ENCODE measurements around the gene POTEF.
"Not testable (repeated sequence)": the region's sequence is repeated elsewhere in the genome, so short reads cannot be mapped to it uniquely, and the experiment has no call there.

The POTEF gene

DNA sequence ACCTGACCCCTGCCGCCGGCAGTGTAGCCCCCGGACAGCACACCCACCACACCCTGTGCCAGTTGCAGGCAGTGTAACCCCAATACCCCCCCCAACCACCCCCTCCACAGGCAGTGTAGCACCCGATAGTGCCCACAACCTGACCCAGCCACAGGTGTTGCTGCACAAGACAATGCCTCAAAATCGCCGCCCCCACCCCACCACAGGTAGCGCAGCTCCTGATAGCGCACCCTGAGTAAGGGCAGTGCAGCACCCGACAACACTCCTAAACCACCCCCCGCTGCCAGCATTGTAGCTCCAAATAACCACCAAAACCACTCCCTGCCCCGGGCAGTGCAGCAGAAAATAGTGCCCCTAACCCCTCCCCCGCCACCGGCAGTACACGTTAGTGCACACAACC lies 558 bp downstream of the POTEF start:
- not testable (repeated sequence) for DNase-seq (ENCODE audit: low read depth)

DNA sequence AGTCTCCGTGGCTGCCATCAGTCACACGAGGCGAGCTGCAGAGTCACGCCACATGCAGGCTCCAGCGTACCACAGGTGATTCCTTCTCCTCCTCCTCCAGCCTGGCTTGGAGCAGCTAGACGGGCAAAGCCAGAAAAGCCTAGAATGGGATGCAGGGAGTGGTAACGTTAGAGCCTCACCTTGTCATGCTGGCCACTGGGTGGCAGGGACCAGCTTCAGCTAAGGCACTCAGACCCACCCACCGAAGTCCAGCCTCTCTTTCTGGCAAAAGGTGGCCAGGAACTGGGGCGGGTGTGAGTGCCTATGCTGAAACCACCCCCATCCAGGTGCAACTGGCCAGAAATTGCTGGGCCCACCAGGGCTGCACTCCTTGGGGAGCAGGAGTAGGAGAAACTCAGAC lies 1.3 kb downstream of the POTEF start:
- not testable (repeated sequence) for DNase-seq (ENCODE audit: low read depth)

DNA sequence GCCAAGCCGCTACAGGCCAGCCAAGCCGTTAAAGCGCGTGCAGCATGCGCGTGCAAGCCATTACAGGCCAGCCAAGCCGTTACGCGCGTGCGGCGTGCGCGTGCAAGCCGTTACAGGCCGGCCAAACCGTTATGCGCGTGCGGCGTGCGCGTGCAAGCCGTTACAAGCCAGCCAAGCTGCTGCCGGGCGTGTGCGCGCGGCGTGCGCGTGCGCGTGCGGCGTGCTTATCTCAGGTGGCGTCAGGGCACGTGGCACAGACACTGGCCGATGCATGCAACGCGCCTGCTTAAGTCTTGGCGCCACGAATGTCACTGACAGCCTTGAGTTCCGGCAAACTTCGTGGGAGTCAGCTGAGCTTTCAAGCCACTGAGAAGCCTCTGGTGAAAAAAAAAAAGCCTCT lies 8.1 kb downstream of the POTEF start:
- DNase-seq (ENCODE audit: low read depth), result not testable (repeated sequence)

DNA sequence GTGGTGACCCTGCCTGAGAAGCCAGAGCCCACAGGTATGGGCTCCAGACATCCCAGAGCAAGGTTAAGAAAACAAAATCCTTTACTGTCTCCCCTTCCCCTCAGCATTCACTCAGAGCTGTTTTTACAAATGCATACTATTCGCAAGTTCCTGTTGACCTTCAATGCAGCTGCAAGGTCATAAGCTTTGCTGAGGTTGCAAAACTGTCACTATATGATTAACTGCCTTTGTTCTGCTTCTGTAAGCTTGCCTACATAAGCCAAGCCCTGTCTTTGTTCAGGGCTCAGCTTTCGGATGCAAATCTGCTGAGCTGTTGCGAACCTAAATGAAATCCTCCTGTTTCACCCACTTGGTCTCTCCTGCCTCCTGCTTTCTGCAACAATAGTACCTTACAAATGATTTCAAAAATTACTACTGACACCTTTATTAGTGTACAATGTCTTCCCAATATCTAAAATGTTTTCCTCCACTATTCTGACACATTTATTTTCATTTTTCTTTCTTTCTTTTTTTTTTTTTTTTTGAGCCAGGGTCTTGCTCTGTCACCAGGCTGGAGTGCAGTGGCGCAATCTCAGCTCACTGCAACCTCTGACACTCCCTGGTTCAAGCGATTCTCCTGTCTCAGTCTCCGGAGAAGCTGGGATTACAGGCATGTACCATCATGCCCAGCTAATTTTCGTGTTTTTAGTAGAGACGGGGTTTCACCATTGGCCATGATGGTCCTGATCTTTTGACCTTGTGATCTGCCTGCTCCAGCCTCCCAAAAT lies 26.2 kb downstream of the POTEF start:
- DNase-seq (ENCODE audit: low read depth), result not testable (repeated sequence)

DNA sequence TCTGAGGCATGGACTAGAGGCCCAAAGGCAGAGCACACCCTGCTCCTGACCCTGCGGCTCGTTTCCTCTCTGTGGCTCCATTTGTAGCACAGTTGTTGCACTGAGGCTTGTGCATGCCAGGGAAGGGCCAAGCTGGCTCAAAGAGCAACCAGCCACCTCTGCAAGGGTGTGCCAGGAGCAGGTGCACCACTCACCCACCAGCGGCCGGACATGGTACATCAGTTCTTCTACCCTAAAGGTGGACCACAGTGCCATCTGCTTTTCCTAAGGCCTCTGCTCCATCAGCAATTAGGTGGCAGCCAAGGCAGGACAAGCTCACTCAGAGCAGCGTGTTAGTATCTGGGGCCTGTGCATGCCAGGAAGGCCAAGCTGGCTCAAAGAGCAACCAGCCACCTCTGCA lies 66.4 kb downstream of the POTEF start:
- not testable (repeated sequence) for DNase-seq (ENCODE audit: low read depth)

DNA sequence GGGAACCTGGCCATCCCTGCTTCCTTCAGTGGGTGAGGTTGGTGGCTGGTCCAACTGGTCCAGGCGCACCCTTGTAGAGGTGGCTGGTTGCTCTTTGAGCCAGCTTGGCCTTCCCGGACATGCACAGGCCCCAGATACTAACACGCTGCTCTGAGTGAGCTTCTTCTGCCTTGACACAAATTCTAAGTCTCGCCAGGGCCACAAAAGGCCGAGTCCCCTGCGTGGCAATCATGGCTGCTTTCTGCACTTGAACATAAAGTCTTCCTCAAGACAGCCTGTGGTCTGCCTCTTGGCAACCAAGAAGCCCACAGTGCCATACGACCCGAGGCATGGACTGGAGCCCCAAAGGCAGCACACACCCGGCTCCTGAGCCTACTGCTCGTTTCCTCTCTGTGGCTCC lies 69.0 kb downstream of the POTEF start:
- not testable (repeated sequence) for DNase-seq (ENCODE audit: low read depth)

DNA sequence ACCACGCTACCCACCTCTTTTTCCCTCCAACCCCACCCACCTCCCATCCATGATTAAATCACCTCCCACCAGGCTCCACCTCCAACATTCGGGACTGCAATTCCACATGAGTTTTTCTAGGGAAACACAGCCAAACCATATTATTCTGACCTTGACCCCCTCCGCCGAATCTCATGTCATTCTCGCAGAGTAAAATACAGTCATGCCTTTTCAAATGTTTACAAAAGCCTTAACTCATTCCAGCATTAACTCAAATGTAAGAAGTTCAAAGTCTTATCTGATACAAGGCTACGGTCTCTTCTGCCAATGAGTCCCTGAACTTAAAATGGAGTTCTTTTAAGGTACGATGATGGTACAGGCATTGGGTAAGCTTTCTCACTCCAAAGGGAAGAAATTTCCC lies 72.7 kb downstream of the POTEF start:
- DNase-seq (ENCODE audit: low read depth), result not testable (repeated sequence)

DNA sequence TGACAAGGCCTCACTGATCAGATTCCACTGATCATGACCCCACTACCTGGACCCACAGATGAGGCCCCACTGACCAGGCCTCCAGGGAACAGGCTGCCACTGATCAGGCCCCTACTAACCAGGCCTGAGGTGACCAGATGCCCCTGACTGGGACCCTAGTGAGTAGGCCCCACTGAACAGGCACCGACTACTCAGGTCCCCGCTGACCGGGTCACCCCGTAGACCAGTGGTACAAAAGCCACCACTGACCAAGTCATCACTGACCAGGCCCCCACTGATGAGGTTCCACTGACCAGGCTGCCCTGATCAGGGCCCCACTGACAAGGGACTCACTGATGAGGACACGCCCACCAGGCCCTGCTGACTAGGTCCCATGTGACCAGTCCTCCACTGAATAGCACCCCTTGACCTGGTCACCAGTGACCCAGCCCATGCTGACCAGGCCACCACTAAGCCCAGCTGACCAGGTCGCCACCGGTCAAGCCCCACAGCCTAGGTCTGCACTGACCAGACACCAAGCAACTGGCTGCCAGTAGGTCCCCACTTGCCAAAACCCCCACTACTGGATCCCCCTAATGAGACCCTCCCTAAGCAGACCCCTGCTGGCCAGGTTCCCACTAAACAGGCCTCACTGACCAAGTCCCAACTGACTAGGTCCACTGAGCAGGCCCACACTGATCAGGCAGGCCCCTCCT lies 75.7 kb downstream of the POTEF start:
- not testable (repeated sequence) for DNase-seq (ENCODE audit: low read depth)

DNA sequence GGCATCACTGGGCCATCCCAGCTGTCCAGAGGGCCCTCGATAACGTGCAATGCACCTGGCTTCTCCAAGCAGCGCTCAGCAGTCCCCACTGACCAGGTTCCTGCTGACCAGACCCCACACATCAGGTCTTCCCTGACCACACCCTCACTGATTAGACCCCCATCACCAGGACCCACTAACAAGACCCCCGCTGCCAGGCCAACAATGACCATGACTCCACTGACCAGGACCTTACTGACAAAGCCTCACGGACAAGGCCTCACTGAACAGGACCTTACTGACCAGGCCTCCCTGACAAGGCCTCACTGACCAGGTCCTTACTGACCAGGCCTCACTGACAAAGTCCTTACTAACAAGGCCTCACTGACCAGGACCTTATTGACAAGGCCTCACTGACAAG lies 76.6 kb downstream of the POTEF start:
- not testable (repeated sequence) for DNase-seq (ENCODE audit: low read depth)

DNA sequence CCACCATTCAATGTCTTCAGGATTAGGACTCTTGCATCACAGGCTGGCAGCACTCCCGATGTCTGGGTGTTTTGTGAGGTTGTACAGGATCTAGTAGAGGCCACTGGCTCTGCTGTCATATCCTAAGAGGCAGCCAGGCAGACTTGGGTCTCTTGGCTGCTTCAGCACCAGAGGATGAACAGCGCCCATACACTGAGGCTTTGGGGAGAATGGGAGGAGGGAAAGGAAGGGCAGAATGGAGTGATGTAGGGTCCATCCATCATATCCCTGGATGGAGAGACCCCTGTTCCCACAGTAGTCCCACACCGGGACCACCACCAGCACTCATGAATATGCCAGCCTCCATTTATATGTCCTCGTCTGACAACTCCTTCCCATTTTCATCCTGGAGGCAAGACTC lies 80.6 kb downstream of the POTEF start:
- DNase-seq (ENCODE audit: low read depth), result not testable (repeated sequence)

DNA sequence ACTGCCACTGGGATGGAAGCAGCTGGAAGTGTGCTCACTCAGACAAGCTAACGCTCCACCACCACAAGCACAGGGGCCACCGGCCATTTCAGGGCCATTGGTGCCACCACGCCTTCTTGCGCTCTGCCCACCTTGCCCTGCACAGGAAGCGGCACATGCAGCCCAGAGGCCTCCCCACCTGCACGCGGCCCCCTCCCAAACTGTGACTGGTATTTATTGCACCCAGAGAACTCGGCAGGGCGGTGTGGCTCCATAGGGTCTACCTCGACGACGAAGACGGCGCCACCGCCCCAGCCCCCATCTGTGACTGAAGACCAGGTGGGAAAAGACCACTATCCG lies 90.8 kb downstream of the POTEF start:
- DNase-seq (ENCODE audit: low read depth), result not testable (repeated sequence)

DNA sequence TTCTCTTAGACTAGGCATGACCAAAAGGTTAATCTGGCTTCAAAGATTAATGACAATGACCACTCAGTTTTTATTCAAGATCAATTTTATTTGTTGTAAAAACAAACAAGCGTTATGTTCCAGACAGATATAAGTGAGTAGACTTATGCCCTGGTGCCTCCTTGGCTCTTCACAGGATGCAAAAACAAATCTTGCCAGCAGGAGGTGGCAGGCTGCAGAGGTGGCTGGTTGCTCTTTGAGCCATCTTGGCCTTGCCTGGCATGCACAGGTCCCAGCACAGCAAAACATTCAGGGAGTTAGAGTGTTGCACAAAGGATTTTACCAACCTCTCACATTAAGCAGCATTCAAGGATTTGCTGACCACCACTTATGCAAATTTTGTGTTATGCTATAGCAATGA lies 103.1 kb downstream of the POTEF start:
- not testable (repeated sequence) for DNase-seq (ENCODE audit: low read depth)
